Measurements from ENCODE around the gene CMC1. TPM values are rescaled to one million over a fixed set of nuclear protein-coding genes. Genes with fewer than 3 reads are reported as not detected.

CMC1 gene
- polyA plus RNA-seq, 3 donors = 13.2 to 43.9 (median 40.5) TPM

- peak overlapping the region; percentile 97 for H3K9ac ChIP-seq (ENCODE audit: insufficient read depth, low read length, poor library complexity, severe bottlenecking)
- no peaks in the 10 kb centered on the region for H4K20me1 ChIP-seq (ENCODE audit: insufficient read depth, low read length)
- H3K9me3 ChIP-seq (replicated peaks in 1 of 2; ENCODE audit: control insufficient read depth in 1 of 2, insufficient read depth in 1 of 2, low read length in 2 of 2) = peaks cover 5 to 19% of the 10 kb centered on the region in 2 donors
- H3K4me3 ChIP-seq (replicated peaks in 1 of 3; ENCODE audit: low read depth in 2 of 3, low read length in 3 of 3) = peak overlapping the region; percentile 86 to 99 (median 94)
- peak; percentile 98 to 99 (median 99) for DNase-seq
- H3K36me3 ChIP-seq (replicated peaks in 1 of 2; ENCODE audit: control insufficient read depth in 1 of 2, insufficient read depth in 2 of 2, low read length in 2 of 2) = peaks cover 0 to 18% of the 10 kb centered on the region in 2 donors
- no peak for TF ChIP-seq CTCF (IDR thresholded peaks at IDR 0.05)
- peaks cover 75% of the 10 kb centered on the region for H3K79me2 ChIP-seq (ENCODE audit: insufficient read depth, low read length)
- peaks cover 29 to 55% of the 10 kb centered on the region in 2 donors for H3K4me1 ChIP-seq (ENCODE audit: control insufficient read depth in 1 of 2, insufficient read depth in 2 of 2, low read length in 2 of 2)
- Mint-ChIP-seq H3K4me3 (peak overlapping the region; percentile 89 to 94), H3K4me1 (peaks cover 38% of the 10 kb centered on the region), H3K27me3 (ENCODE audit: low read depth in 3 of 3) (peaks cover 0 to 2% (median 1%) of the 10 kb centered on the region in 3 donors), H3K9me3 (peaks cover 2 to 29% (median 17%) of the 10 kb centered on the region in 7 donors), H3K36me3 (peaks cover 24 to 28% of the 10 kb centered on the region in 2 donors), H3K27ac (peak overlapping the region; percentile 98 to 100 (median 100))
- peak overlapping the region; percentile 100 for H3K27ac ChIP-seq (ENCODE audit: low read depth in 1 of 2, low read length in 2 of 2)
- WGBS (ENCODE audit: insufficient coverage) = 0% methylated on average over 11 of the region's 16 CpGs
- H3K27me3 ChIP-seq (ENCODE audit: control insufficient read depth in 2 of 2, insufficient read depth in 2 of 2, low read length in 2 of 2) = no peaks in the 10 kb centered on the region
- peak overlapping the region; percentile 80 for H3K4me2 ChIP-seq (replicated peaks; ENCODE audit: extremely low read depth, low read length, poor library complexity, severe bottlenecking)
- intact Hi-C loops (cut with micrococcal nuclease) = loop anchor here in 1 of 2 donors (2.0 to 5.0 kb wide), 3 partner anchors 15 to 866 kb away; partner anchors contain the start of gene SLC4A7
- H2AFZ ChIP-seq (ENCODE audit: insufficient read depth, low read depth, low read length, poor library complexity, severe bottlenecking) = peak overlapping the region; percentile 21
Measured at GRCh38 chr3:28348265-28348628, 106.8 kb downstream of the CMC1 start.

- Mint-ChIP-seq H3K27ac (peak within 1 kb of the TSS; percentile 98 to 100 (median 100)), H3K9me3 (peaks cover 5 to 35% (median 23%) of the 10 kb centered on the region in 7 donors), H3K4me1 (peaks cover 36% of the 10 kb centered on the region), H3K27me3 (ENCODE audit: low read depth in 3 of 3) (peaks cover 0 to 2% (median 1%) of the 10 kb centered on the region in 3 donors), H3K36me3 (peaks cover 28 to 32% of the 10 kb centered on the region in 2 donors), H3K4me3 (peak within 1 kb of the TSS; percentile 89 to 94)
- TF ChIP-seq CTCF (IDR thresholded peaks at IDR 0.05) = no peak
- WGBS (ENCODE audit: insufficient coverage) = under 1% methylated on average over 70 of the region's 83 CpGs
- Histone ChIP-seq H3K27me3 (ENCODE audit: control insufficient read depth in 2 of 2, insufficient read depth in 2 of 2, low read length in 2 of 2) (no peaks in the 10 kb centered on the region), H3K4me3 (replicated peaks in 1 of 3; ENCODE audit: low read depth in 2 of 3, low read length in 3 of 3) (peak within 1 kb of the TSS; percentile 86 to 99 (median 94)), H2AFZ (ENCODE audit: insufficient read depth, low read depth, low read length, poor library complexity, severe bottlenecking) (peak within 1 kb of the TSS; percentile 62), H3K79me2 (ENCODE audit: insufficient read depth, low read length) (peaks cover 69% of the 10 kb centered on the region), H4K20me1 (ENCODE audit: insufficient read depth, low read length) (no peaks in the 10 kb centered on the region), H3K9me3 (replicated peaks in 1 of 2; ENCODE audit: control insufficient read depth in 1 of 2, insufficient read depth in 1 of 2, low read length in 2 of 2) (peaks cover 5 to 25% of the 10 kb centered on the region in 2 donors), H3K4me1 (ENCODE audit: control insufficient read depth in 1 of 2, insufficient read depth in 2 of 2, low read length in 2 of 2) (peaks cover 29 to 51% of the 10 kb centered on the region in 2 donors), H3K4me2 (replicated peaks; ENCODE audit: extremely low read depth, low read length, poor library complexity, severe bottlenecking) (peak within 1 kb of the TSS; percentile 80), H3K27ac (ENCODE audit: low read depth in 1 of 2, low read length in 2 of 2) (peak within 1 kb of the TSS; percentile 100), H3K36me3 (replicated peaks in 1 of 2; ENCODE audit: control insufficient read depth in 1 of 2, insufficient read depth in 2 of 2, low read length in 2 of 2) (peaks cover 0 to 18% of the 10 kb centered on the region in 2 donors), H3K9ac (ENCODE audit: insufficient read depth, low read length, poor library complexity, severe bottlenecking) (peak within 1 kb of the TSS; percentile 97)
- intact Hi-C loops (cut with micrococcal nuclease) = loop anchor here in 1 of 2 donors (2.0 to 5.0 kb wide), 3 partner anchors 16 to 867 kb away; partner anchors contain the start of gene SLC4A7
- peak; percentile 88 to 93 (median 92) for DNase-seq
Measured at GRCh38 chr3:28348629-28349468, 107.4 kb downstream of the CMC1 start, which contains the start of the genes AZI2 and ZCWPW2. Gene AZI2 (minus strand): TSS chr3:28348824. CDS start chr3:28340617, 8,207 bp downstream. Gene ZCWPW2 (plus strand): TSS chr3:28348721. CDS start chr3:28413069, 64,348 bp downstream.
